ENCODE results near the gene BCL2L15. TPM values are rescaled to one million over a fixed set of nuclear protein-coding genes. Genes with fewer than 3 reads are reported as not detected.

Gene BCL2L15
- total RNA-seq, 1 donor from 2014 or later = 0.67 TPM

GRCh38 chr1:113858982-113859381 is 28.4 kb downstream of the BCL2L15 start:
- Mint-ChIP-seq H3K36me3 (ENCODE audit: insufficient read depth) (no peaks in the 10 kb centered on the region), H3K4me1 (ENCODE audit: low read depth) (no peaks in the 10 kb centered on the region), H3K27me3 (no peaks in the 10 kb centered on the region), H3K4me3 (ENCODE audit: low read depth) (no peak overlapping the region), H3K9me3 (ENCODE audit: low read depth) (no peaks in the 10 kb centered on the region), H3K27ac (no peak overlapping the region)
- TF ChIP-seq CTCF (IDR thresholded peaks at IDR 0.05; ENCODE audit: unreplicated experiment) = no peak
- DNase-seq (ENCODE audit: low spot score, unreplicated experiment) = no peak

GRCh38 chr1:113858418-113858817 is 29.0 kb downstream of the BCL2L15 start:
- no peak overlapping the region for H3K4me3 Mint-ChIP-seq (ENCODE audit: low read depth)
- no peak for DNase-seq (ENCODE audit: low spot score, unreplicated experiment)
- H3K9me3 Mint-ChIP-seq (ENCODE audit: low read depth) = no peaks in the 10 kb centered on the region
- H3K4me1 Mint-ChIP-seq (ENCODE audit: low read depth) = no peaks in the 10 kb centered on the region
- no peak overlapping the region for H3K27ac Mint-ChIP-seq
- TF ChIP-seq CTCF (IDR thresholded peaks at IDR 0.05; ENCODE audit: unreplicated experiment) = no peak
- H3K27me3 Mint-ChIP-seq = no peaks in the 10 kb centered on the region
- no peaks in the 10 kb centered on the region for H3K36me3 Mint-ChIP-seq (ENCODE audit: insufficient read depth)

GRCh38 chr1:113857776-113858175 is 29.6 kb downstream of the BCL2L15 start:
- Mint-ChIP-seq H3K9me3 (ENCODE audit: low read depth) (no peaks in the 10 kb centered on the region), H3K27me3 (no peaks in the 10 kb centered on the region), H3K27ac (no peak overlapping the region), H3K4me3 (ENCODE audit: low read depth) (no peak overlapping the region), H3K36me3 (ENCODE audit: insufficient read depth) (no peaks in the 10 kb centered on the region), H3K4me1 (ENCODE audit: low read depth) (no peaks in the 10 kb centered on the region)
- DNase-seq (ENCODE audit: low spot score, unreplicated experiment) = no peak
- TF ChIP-seq CTCF (IDR thresholded peaks at IDR 0.05; ENCODE audit: unreplicated experiment) = no peak

GRCh38 chr1:113856401-113856790 is 31.0 kb downstream of the BCL2L15 start:
- Mint-ChIP-seq H3K4me1 (ENCODE audit: low read depth) (no peaks in the 10 kb centered on the region), H3K27me3 (no peaks in the 10 kb centered on the region), H3K27ac (no peak overlapping the region), H3K9me3 (ENCODE audit: low read depth) (no peaks in the 10 kb centered on the region), H3K4me3 (ENCODE audit: low read depth) (no peak overlapping the region), H3K36me3 (ENCODE audit: insufficient read depth) (no peaks in the 10 kb centered on the region)
- DNase-seq (ENCODE audit: low spot score, unreplicated experiment) = no peak
- TF ChIP-seq CTCF (IDR thresholded peaks at IDR 0.05; ENCODE audit: unreplicated experiment) = no peak

- TF ChIP-seq CTCF (IDR thresholded peaks at IDR 0.05; ENCODE audit: unreplicated experiment) = no peak
- Mint-ChIP-seq H3K4me3 (ENCODE audit: low read depth) (no peak overlapping the region), H3K27ac (no peak overlapping the region), H3K9me3 (ENCODE audit: low read depth) (no peaks in the 10 kb centered on the region), H3K27me3 (no peaks in the 10 kb centered on the region), H3K4me1 (ENCODE audit: low read depth) (no peaks in the 10 kb centered on the region), H3K36me3 (ENCODE audit: insufficient read depth) (no peaks in the 10 kb centered on the region)
- DNase-seq (ENCODE audit: low spot score, unreplicated experiment) = no peak
Observed at GRCh38 chr1:113855630-113856400, 31.6 kb downstream of the BCL2L15 start.

Data from progenitor cell of endocrine pancreas (in vitro differentiated cells).